ENCODE measurements around the gene COL9A1.
"Not testable (repeated sequence)": the region's sequence is repeated elsewhere in the genome, so short reads cannot be mapped to it uniquely, and the experiment has no call there.

COL9A1 gene

DNA sequence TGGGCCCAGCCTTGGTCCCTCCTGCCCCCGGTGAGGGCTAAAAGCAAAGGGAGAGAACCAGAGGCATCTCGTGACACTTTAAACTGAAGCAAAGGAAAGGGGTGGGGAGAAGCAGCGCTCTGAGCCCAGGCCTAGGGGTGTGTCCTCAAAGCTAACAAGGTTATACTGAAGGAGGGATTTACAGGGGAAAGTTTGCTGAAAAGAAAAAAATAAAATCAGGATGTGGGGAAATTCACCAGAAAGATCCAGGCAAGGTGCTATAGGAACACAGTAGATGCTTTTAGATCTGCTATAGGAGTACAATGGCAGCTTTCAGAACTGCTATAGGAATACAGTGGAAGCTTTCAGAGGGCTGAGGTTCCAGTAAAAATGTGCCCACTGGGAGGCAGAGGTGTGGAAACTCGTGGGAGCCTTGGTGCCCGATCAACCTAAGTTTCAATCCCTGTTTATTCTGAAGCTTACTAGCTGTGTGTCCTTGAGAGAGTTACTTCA lies at the start of gene COL9A1:
Gene COL9A1, minus strand, starts transcription at position 51 of the 492 bp plus-strand sequence. CDS start 160 bp downstream, outside the sequence.
- DNase-seq (ENCODE audit: low read depth), result no peak

DNA sequence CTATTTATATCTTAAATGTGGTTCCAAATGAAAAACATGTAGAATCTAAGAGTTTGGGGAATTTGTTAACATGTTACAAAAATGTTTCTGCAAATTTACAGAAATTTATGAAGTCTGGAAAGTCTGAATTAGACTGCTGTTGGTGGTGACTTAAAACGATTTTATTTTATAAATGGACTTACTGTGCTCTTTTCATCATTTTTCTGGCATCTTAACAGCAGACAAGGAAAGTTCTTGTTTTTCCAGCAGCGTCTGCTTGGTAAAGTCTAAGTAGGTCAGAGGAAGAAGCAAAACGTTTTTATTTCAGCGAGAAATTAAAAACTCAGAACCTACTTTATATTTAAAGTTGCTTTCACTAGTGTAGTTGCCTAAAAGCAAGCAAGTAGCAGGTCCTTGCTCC lies 48.6 kb upstream of the COL9A1 start:
- no peak for DNase-seq (ENCODE audit: low read depth)

DNA sequence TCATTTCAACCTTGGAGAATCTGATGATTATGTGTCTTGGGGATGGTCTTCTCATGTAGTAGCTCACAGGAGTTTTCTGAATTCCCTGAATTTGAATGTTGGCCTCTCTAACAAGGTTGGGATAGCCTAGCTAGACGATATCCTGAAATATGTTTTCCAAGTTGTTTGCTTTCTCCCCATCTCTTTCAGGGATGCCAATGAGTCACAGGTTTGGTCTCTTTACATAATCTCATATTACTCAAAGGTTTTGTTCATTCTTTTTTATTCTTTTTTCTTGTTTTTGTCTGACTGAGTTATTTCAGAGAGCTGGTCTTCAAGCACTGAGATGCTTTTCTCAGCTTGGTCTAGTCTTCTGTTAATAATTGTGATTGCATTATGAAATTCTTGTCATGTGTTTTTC lies 42.7 kb upstream of the COL9A1 start:
- no peak for DNase-seq (ENCODE audit: low read depth)

DNA sequence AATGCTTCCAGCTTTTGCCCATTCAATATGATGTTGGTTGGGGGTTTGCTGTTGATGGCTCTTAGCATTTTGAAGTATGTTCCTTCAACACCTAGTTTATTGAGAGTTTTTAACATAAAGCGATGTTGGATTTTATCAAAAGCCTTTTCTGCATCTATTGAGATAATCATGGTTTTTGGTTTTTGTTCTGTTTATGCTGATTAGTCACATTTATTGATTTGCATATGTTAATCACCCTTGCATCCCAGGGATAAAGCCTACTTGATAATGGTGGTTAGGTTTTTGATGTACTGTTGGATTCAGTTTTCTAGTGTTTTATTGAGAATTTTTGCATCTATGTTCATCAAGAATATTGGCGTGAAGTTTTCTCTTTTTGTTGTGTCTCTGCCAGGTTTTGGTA lies 40.4 kb upstream of the COL9A1 start:
- no peak for DNase-seq (ENCODE audit: low read depth)

DNA sequence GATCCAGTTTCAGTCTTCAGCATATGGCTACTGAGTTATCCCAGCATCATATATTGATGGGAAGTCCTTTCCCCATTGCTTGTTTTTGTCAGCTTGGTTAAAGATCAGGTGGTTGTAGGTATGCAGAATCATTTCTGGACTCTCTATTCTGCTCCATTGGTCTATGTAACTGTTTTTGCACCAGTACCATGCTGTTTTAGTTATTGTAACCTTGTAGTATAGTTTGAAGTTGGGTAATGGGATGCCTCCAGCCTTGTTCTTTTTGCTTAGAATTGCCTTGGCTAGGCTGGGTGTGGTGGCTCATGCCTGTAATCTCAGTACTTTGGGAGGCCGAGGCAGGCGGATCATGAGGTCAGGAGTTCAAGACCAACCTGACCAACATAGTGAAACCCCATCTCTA lies 36.9 kb upstream of the COL9A1 start:
- not testable (repeated sequence) for DNase-seq (ENCODE audit: low read depth)

DNA sequence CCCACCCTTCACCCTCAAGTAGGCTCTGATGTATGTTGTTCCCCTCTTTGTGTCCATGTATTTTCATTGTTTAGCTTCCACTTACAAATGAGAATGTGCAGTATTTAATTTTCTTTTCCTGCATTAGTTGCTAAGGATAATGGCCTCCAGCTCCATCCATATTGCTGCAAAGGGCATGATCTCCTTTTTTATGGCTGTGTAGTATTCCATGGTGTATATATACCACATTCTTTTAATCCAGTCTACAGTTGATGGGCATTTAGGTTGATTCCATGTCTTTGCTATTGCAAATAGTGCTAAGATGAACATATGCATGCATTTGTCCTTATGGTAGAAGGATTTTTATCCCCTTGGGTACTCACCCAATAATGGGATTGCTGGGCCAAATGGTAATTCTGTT lies 35.9 kb upstream of the COL9A1 start:
- no peak for DNase-seq (ENCODE audit: low read depth)

DNA sequence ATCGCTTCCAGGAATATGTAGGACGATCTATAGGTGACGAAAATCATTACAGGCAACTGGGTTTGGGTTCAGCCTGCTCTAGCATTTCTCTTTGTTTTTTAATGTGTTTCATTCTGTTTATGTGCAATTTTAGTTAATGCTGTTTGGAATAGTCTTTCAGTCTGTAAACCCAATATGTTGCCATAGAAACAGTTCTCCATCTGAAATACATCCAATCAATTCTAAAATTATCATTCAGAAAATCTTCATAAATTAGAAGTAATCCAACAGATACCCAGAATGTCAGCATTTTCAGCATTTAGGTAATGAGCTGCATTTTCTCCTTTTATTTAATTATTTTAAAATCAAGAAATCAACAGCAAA lies 34.8 kb upstream of the COL9A1 start:
- no peak for DNase-seq (ENCODE audit: low read depth)

DNA sequence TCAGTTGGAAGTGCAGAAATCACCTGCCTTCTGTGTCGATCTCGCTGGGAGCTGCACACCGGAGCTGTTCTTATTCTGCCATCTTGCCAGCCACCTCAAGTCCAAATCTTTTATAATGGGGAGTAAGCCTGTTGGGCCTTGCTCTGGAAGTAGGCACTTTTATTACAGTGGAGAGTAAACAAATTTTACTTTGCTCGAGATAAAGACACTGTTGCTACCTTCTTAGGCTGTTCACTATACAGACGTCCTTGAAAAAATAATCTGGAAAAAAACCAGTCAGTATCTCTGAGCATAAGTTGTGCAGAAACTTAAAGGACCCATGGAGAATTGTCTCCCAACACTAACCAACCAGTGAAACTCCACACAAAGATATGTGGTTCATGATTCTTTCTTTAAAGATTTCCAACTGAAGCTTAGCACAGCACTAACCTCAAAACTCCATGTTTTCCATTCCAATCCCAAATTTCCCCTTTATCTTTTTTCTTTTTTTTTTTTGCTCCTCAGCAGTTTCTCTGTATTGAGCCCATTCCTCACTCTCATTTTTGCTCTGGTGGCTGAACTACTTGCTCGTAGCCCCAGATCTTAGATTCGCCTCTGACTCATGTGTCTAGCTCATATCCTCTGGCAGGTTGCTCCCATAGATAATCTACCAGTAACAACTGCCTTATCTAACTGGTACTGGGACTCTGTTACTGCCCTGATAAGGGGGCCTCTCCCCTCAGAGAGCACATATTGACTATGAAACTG lies 34.3 kb upstream of the COL9A1 start:
- no peak for DNase-seq (ENCODE audit: low read depth)

DNA sequence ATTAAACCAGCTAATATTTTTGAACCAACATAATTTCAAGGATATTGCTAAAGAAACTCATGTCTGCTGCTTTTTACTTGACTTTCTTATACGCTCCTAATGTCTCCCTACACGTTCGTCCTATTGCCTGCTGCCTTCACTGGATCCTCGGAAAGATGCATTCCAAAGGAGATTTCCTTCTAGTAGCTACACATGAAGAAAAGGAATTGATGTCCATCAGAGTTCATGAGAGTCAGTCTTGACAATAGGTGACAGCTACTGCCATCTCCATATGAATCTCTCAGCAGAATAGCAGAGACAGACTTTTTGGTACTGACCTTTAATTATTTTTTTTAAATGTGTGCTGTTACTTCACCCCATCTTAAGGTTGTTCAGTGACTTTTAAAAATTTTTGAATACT lies 24.2 kb upstream of the COL9A1 start:
- no peak for DNase-seq (ENCODE audit: low read depth)

DNA sequence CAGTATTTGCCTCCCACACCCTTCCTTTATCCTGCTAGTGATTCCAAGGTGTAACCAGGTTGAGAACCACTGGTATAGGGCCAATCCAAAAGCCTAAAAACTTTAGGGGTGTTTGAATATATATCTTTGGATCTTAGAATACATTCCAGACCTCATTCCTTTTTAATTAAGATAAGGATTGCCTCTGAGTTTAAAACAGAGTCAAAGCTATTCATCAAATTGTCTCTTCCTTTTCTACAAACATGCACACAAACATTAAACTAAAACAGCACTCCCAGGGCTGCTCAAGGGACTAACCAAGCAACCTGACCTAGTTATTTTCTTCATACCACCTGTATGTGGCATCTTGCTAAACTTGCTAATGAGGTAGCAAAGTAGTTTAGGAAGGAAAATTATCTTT lies 22.1 kb upstream of the COL9A1 start:
- DNase-seq (ENCODE audit: low read depth), result no peak

DNA sequence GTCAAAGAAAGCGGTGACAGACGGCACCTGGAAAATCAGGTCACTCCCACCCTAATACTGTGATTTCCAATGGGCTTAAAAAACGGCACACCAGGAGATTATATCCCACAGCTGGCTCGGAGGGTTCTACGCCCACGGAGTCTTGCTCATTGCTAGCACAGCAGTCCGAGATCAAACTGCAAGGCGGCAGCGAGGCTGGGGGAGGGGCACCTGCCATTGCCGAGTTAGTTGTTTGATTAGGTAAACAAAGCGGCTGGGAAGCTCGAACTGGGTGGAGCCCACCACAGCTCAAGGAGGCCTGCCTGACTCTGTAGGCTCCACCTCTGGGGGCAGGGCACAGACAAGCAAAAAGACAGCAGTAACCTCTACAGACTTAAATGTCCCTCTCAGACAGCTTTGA lies 14.9 kb upstream of the COL9A1 start:
- DNase-seq (ENCODE audit: low read depth), result not testable (repeated sequence)

DNA sequence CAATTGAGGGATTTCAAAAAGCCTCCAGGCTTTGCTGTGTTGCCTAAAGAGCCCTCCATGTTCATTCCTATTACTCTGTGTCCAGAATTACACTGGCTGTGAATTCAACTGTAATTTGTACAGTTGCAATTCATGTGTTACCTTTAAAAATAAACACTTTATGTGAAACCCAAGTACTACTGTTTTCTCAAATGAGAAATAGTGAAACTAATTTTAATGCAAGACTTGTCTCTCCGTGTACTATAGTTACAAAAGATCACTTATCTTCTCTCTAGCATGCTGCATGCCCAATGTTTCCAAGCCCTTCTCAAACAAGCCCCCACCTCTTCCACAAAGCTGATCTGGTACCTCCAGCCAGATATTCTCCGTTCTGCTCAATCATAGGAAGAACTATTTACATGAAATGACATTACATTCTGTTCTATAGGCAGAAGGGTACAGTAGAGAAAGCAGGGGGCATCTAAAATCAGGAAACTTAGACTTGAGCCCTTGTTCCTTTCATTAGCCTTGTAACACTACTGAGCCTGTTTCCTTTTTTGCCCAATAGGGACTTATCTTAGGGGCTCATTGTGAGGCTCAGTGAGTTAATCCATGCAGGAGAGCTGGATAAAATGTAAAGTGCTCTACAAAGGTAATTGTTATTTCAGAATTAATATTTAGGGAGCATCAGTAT lies 12.3 kb upstream of the COL9A1 start:
- no peak for DNase-seq (ENCODE audit: low read depth)

DNA sequence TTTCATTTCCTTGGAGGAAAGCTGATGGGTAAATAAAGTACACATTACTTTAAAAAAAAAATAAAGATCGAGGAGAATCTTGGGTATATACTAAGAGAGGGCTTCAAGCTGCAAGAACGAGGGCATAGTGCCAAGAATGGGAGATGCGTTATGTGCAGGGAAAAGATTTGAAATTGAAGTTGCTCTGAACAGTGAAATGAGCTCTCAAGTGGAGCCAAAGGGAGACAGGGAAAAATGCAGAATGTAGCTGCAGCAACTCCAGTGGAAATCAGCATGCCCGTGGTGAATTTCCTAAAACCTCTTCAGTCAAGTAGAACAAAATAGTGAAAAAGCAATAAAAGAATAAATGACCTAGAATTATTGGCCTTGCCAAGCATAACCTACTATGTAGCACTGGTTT lies 11.4 kb upstream of the COL9A1 start:
- no peak for DNase-seq (ENCODE audit: low read depth)

DNA sequence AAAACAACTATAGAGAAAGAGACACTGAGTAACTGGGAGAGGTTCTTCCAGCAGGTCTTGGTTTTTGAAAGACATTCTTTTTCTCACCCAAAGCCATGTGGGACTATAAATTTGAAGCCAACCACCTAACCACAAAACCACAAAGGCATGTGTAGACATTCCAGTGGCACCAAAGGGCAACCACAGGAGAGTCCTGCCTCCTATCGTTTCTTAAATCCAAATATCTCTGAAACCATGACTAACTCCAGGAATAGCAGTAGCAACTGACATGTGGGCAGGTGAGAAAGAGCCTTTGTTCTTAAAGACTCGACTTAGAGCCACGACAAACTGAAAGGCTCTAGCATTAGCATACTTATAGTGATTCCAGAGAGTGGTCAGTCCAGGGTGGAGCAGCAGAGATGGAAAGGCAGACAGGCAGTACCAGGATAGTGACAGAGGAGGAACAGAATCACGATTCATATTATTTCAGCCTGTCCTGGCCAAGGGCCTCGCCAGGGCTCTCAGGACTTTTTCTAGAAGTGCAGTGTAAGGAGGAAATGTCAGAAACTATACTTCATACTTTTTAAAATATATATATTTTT lies 9.4 kb upstream of the COL9A1 start:
- DNase-seq (ENCODE audit: low read depth), result peak; percentile 76

DNA sequence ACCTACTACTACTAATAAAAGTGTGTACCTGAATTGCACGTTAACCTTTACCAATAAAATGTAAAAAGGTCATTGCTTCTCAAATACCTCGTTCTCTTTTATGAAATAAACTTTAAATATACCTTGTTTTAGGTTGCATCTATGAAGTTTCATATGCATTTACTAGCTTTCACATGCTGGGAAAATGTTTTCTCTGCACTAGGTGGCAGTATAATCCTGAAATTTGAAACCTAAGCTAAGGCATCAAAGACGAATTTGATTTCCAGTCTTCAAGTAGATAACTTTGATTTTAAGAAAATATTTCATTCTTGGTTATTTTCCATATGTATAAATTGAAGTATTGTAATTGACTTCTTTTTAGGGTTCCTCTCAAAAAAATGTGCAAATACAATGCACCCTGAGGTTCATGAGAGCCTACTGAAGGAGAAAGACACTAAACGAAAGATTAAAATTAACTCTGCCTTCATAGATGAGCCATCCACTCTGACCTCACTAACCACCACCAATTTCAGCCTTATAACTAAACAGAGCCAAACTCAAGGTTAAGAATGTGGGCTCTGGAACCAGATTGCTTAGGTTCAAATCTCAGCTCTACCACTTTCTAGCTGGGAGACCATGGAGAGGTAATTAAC lies 7.3 kb upstream of the COL9A1 start:
- peak; percentile 26 for DNase-seq (ENCODE audit: low read depth)

DNA sequence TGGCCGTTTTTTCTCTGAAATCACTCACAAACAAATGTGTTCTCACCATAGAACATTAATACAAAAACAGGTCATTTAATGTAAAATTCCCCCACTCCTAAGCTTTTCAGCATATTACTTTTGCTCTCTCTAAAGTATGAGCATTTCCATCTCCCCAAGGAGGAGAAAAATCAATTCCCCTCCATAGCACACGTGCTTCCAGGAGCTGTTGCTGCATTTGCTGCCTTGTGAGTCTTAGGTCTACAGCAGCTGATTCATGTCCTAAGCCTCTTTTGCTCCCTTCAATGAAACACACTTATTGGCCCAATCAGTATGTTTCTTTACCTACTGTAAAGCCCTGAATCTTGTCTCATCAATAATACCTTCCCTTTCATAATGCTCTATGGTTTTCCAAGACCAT lies 6.4 kb upstream of the COL9A1 start:
- DNase-seq (ENCODE audit: low read depth), result no peak

DNA sequence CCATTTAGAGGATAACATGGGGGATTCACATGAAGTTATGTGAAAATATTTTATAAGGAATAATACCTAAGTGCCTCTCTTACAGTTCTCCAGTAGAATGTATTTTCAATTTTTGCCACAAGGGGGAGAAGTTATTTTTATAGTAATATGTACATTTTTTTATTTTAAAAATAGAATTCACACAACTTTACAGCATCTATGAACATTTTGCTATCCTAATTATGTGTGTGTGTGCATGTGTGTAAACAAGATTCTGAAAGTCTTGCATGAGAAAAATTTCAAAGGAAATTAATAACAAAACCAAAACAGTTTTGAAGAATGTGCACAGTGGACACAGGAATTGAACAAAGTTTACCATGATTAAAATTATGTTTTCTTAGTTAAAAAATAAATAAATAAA lies 5.3 kb upstream of the COL9A1 start:
- DNase-seq (ENCODE audit: low read depth), result not testable (repeated sequence)

DNA sequence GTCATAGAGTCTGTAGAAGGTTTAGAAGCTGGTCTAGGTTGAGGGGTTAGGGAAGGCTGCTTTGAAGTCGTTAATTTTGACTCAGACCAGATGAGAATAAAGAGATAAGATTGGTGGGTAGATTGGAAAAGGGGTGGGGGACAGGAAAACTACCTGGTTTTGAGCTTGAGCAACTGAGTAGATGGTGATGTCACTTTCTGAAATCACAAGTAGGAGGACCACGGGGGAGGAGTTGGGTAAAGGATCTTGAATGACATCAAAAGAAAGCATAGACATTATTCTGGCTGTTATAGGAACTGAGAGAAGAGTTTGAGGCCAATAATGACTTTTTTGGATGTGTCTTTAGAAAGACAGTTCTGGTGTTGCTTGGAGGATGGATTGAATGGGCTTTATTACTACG lies 4.1 kb upstream of the COL9A1 start:
- no peak for DNase-seq (ENCODE audit: low read depth)

DNA sequence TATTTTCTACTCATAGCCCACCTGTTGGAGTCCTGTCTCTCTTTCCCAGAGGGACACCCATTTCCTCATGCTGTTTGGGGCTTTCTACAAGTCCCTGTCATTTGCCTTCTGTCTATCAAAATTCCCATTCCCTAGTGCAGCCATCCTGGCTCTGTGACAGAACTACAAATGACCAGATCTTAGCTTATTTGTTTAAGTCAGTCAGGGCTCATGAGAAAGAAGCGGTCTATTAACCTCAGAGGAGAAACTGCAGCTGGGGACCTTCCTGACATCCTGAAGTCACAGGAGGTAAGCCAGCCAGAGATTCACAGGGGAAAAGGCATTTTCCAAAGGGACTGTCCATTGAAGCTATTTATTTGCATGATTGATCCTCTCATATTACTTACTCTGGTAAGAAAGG lies 1.7 kb upstream of the COL9A1 start:
- no peak for DNase-seq (ENCODE audit: low read depth)

DNA sequence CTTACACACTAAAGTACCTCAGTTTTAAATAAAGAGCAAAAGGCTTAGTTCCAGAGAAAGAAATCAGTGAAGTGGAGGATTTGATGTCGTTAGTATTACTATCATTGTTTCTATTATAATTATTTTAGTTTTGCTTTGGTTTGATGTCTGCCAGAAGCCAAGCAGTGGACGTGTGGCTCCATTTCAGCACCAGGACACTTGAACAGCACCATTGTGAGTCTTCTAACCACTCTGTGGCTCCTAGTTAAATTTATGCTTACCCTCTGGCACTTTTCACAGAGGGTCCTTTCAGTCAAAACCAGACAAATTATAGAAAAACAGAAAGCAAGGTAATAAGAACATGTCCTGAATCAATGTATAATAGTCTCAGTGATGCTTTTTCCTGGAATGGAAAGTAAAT lies 3.4 kb downstream of the COL9A1 start:
- no peak for DNase-seq (ENCODE audit: low read depth)

DNA sequence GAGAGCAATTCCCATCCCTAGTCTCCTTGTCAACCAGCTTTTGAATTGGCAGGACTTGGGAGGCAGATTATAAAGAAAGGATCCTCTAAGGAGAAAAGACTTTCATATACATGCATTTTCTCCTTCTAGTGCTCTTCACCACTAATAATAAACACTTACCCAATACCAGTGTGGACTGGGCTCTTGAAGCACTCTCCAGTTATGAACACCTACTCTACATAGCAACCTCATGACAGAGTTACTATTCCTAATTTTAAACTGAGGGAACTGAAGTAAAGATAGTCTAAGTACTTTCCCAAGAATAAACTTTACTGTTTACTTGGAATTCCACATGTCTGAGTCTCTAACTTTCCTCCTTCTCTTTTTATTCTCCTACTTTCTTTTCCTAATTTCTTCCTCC lies 4.8 kb downstream of the COL9A1 start:
- DNase-seq (ENCODE audit: low read depth), result no peak

DNA sequence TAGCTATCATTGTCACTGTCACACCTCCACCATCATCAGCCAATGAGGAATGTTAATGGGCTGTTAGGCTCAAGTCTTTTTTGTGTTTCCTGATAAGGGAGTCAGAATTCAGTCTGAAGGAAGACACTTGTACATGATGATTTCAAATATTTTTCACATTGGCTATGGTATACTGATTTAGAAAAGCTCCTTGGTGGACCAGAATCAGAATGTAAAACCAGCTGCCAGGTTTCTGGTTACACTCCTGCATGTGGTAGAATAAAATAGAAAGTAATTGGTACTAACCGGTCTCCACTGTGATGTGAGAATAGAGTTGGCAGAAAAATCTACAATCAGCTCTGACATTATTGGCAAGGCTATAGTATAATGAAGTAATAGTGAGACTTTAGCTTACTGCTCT lies 10.7 kb downstream of the COL9A1 start:
- DNase-seq (ENCODE audit: low read depth), result no peak

DNA sequence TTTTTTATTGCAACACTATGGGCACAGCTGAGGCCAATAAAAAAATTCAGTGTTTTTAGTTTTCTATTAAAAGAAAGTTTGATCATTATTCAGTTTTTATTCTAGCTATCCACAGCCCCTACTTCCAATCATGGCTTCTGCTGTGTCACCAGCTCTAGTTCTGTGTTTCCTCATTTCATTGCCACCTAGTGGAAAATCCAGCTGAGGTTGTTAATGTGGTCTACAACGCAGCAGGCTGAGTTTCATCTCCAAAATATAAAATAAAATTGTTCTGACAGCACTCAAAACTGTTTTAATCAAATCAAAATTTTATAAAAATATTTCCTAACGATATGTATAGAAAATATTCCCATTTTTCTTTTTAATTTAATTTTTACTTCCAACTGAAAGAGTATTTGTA lies 13.6 kb downstream of the COL9A1 start:
- DNase-seq (ENCODE audit: low read depth), result no peak

All from HS-5 (cell line).